Measurements from ENCODE around the gene NANOS2.
"Not testable (repeated sequence)": the region's sequence is repeated elsewhere in the genome, so short reads cannot be mapped to it uniquely, and the experiment has no call there.

The NANOS2 gene

GRCh38 chr19:45872095-45872919, 42.3 kb downstream of the NANOS2 start:
- H3K4me1 Mint-ChIP-seq = peaks cover 13% of the 10 kb centered on the region
- H3K36me3 Mint-ChIP-seq (ENCODE audit: low read depth) = no peaks in the 10 kb centered on the region
- H3K27me3 Mint-ChIP-seq (ENCODE audit: low read depth) = peaks cover 18% of the 10 kb centered on the region
- H3K27ac Mint-ChIP-seq = no peak overlapping the region
- H3K9me3 Mint-ChIP-seq = no peaks in the 10 kb centered on the region
- no peak overlapping the region for H3K4me3 Mint-ChIP-seq
- TF ChIP-seq CTCF (IDR thresholded peaks at IDR 0.05; ENCODE audit: unreplicated experiment in 3 of 3) = no peak

DNA sequence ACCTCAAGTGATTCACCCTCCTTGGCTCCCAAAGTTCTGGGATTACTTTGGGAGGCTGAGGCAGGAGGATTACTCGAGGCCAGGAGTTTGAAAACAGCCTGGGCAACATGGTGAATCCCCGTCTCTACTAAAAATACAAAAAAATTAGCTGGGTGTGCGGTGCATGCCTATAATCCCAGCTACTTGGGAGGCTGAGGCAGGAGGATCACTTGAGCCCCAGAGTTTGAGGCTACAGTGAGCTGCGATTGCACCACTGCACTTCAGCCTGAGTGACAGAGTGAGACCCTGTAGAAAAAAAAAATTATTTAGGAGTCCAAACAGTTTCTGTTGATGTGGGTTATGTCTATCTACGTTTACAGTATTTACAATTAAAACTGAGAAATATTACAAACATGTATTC, 43.8 kb downstream of the NANOS2 start:
- Mint-ChIP-seq H3K4me1 (peaks cover 5% of the 10 kb centered on the region), H3K4me3 (no peak overlapping the region), H3K9me3 (no peaks in the 10 kb centered on the region), H3K27me3 (ENCODE audit: low read depth) (peaks cover 29% of the 10 kb centered on the region), H3K36me3 (ENCODE audit: low read depth) (no peaks in the 10 kb centered on the region), H3K27ac (no peak overlapping the region)
- no peak for TF ChIP-seq CTCF (IDR thresholded peaks at IDR 0.05; ENCODE audit: unreplicated experiment in 3 of 3)

- not testable (repeated sequence) for H3K36me3 Mint-ChIP-seq (ENCODE audit: low read depth); H3K4me3 Mint-ChIP-seq; H3K4me1 Mint-ChIP-seq; H3K9me3 Mint-ChIP-seq; H3K27ac Mint-ChIP-seq
- peaks cover 59% of the 10 kb centered on the region for H3K27me3 Mint-ChIP-seq (ENCODE audit: low read depth)
These were observed 47.3 kb downstream of the NANOS2 start for GRCh38 chr19:45867241-45867640.

DNA sequence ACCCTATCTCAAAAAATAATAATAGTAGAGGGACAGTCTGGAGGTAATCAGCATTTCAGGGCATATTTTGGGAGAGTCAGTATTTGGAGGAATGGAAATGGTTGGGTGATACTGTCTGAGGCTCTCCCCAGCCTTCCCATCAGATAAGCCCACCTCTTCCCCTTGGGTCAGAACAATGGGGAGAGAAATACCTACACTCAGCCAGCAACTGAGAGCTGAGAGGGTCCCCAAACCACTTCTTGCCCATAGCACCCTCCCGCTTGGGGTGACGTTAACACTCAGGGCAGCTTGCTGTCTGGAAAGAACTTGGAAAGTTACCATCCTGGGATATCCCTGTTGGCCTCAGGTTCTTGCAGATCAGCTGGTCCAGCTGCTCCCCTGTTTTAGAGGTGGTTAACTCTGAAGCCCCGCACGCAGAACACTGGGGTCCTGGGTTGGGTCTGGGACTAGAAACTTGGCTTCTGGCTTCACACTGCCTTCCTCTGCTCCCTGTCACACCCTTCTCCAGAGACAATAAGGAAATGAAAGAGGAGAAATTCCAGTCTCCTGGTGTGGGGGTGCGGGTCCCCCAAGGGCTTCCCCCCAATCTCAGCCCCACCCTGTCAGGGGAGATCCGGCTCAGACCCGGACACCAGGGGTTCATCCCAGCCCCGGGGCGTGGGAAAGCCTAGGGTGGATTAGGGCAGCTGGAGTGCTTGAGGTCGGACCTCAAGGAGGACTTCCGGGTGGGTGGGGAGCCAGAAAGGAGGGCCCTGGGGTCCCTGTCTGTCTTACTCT, 48.0 kb downstream of the NANOS2 start:
- H3K9me3 Mint-ChIP-seq = no peaks in the 10 kb centered on the region
- H3K36me3 Mint-ChIP-seq (ENCODE audit: low read depth) = no peaks in the 10 kb centered on the region
- no peak for TF ChIP-seq CTCF (IDR thresholded peaks at IDR 0.05; ENCODE audit: unreplicated experiment in 3 of 3)
- H3K4me1 Mint-ChIP-seq = peaks cover 9% of the 10 kb centered on the region
- peaks cover 60% of the 10 kb centered on the region for H3K27me3 Mint-ChIP-seq (ENCODE audit: low read depth)
- H3K27ac Mint-ChIP-seq = no peak overlapping the region
- no peak overlapping the region for H3K4me3 Mint-ChIP-seq

- H3K9me3 Mint-ChIP-seq = no peaks in the 10 kb centered on the region
- TF ChIP-seq CTCF (IDR thresholded peaks at IDR 0.05; ENCODE audit: unreplicated experiment in 3 of 3) = no peak
- H3K4me1 Mint-ChIP-seq = peaks cover 9% of the 10 kb centered on the region
- H3K4me3 Mint-ChIP-seq = peak overlapping the region in 1 of 3 experiments; percentile 37
- H3K36me3 Mint-ChIP-seq (ENCODE audit: low read depth) = no peaks in the 10 kb centered on the region
- no peak overlapping the region for H3K27ac Mint-ChIP-seq
- peaks cover 60% of the 10 kb centered on the region for H3K27me3 Mint-ChIP-seq (ENCODE audit: low read depth)
These were observed 49.2 kb downstream of the NANOS2 start for GRCh38 chr19:45865269-45865948.

- H3K4me3 Mint-ChIP-seq = peak overlapping the region; percentile 70 to 74 (median 73)
- no peak for TF ChIP-seq CTCF (IDR thresholded peaks at IDR 0.05; ENCODE audit: unreplicated experiment in 3 of 3)
- peaks cover 60% of the 10 kb centered on the region for H3K27me3 Mint-ChIP-seq (ENCODE audit: low read depth)
- no peaks in the 10 kb centered on the region for H3K9me3 Mint-ChIP-seq
- H3K4me1 Mint-ChIP-seq = peaks cover 9% of the 10 kb centered on the region
- H3K36me3 Mint-ChIP-seq (ENCODE audit: low read depth) = no peaks in the 10 kb centered on the region
- H3K27ac Mint-ChIP-seq = no peak overlapping the region
These were observed 49.9 kb downstream of the NANOS2 start for GRCh38 chr19:45864629-45865082.
